Trophoblast cell (in vitro differentiated cells and primary cell): ENCODE data around the gene SORCS1.
"Not testable (repeated sequence)": the region's sequence is repeated elsewhere in the genome, so short reads cannot be mapped to it uniquely, and the experiment has no call there.

Experiments
- DNase-seq, 2 donors: peaks; one replicate each; pipeline ENCODE4 v3.0.0-alpha.2; 2016
- H2AFZ ChIP-seq: 2 replicates; pipeline ENCODE4 v1.6.1; 2013; ENCODE audit warnings: low read length, moderate library complexity, mild to moderate bottlenecking; ENCODE audit not compliant: insufficient read depth, poor library complexity
- H2AK5ac ChIP-seq: 2 replicates; pipeline ENCODE4 v1.6.1; 2013; ENCODE audit warnings: mild to moderate bottlenecking, low read length
- H2BK120ac ChIP-seq: 2 replicates; pipeline ENCODE4 v1.6.1; 2013; ENCODE audit warnings: low read length, mild to moderate bottlenecking, moderate library complexity; ENCODE audit not compliant: insufficient read depth, poor library complexity
- H2BK12ac ChIP-seq: 2 replicates; pipeline ENCODE4 v1.6.1; 2013; ENCODE audit warnings: mild to moderate bottlenecking, low read length, moderate library complexity
- H2BK5ac ChIP-seq: 2 replicates; pipeline ENCODE4 v1.6.1; 2013; ENCODE audit warnings: low read length, low read depth, moderate library complexity, mild to moderate bottlenecking; ENCODE audit not compliant: poor library complexity
- H3K14ac ChIP-seq: 2 replicates; pipeline ENCODE4 v1.6.1; 2013; ENCODE audit warnings: mild to moderate bottlenecking, low read length
- H3K18ac ChIP-seq: 2 replicates; pipeline ENCODE4 v1.6.1; 2013; ENCODE audit warnings: mild to moderate bottlenecking, low read length
- H3K23ac ChIP-seq: 2 replicates; pipeline ENCODE4 v1.6.1; 2013; ENCODE audit warnings: low read length
- H3K27ac ChIP-seq: 2 replicates; pipeline ENCODE4 v1.5.1; 2013; ENCODE audit warnings: low read depth, mild to moderate bottlenecking, inconsistent platforms, low read length, moderate library complexity
- H3K27me3 ChIP-seq: 2 replicates; pipeline ENCODE4 v1.6.1; 2013; ENCODE audit warnings: inconsistent platforms, mild to moderate bottlenecking, low read length, moderate library complexity; ENCODE audit not compliant: insufficient read depth
- H3K36me3 ChIP-seq, 2 experiments: 1 replicate in 1 of 2; 2 replicates in 1 of 2; pipeline ENCODE4 v1.6.1; 2013; ENCODE audit warnings: low read length in 2 of 2, mild to moderate bottlenecking in 2 of 2, moderate library complexity in 1 of 2; ENCODE audit not compliant: insufficient read depth in 2 of 2, control insufficient read depth in 1 of 2
- H3K4ac ChIP-seq: 2 replicates; pipeline ENCODE4 v1.6.1; 2013; ENCODE audit warnings: low read depth, mild to moderate bottlenecking, low read length, moderate library complexity
- H3K4me1 ChIP-seq, 2 experiments: 1 replicate in 1 of 2; 2 replicates in 1 of 2; pipeline ENCODE4 v1.6.1; 2013; ENCODE audit warnings: low read length in 2 of 2, mild to moderate bottlenecking in 2 of 2, moderate library complexity in 1 of 2; ENCODE audit not compliant: insufficient read depth in 2 of 2, control insufficient read depth in 1 of 2
- H3K4me2 ChIP-seq: 2 replicates; pipeline ENCODE4 v1.6.1; 2013; ENCODE audit warnings: inconsistent platforms, mild to moderate bottlenecking, low read length, moderate library complexity
- H3K4me3 ChIP-seq: 2 replicates; pipeline ENCODE4 v1.5.1; 2013; ENCODE audit warnings: mild to moderate bottlenecking, low read depth, low read length, inconsistent platforms
- H3K79me1 ChIP-seq: one replicate; pipeline ENCODE4 v1.6.1; 2013; ENCODE audit warnings: low read length
- H3K79me2 ChIP-seq: 2 replicates; pipeline ENCODE4 v1.6.1; 2013; ENCODE audit warnings: low read length, mild to moderate bottlenecking; ENCODE audit not compliant: control insufficient read depth, insufficient read depth, poor library complexity
- H3K9ac ChIP-seq: 2 replicates; pipeline ENCODE4 v1.6.1; 2013; ENCODE audit warnings: mild to moderate bottlenecking, low read length
- H3K9me3 ChIP-seq: 2 replicates; pipeline ENCODE4 v1.6.1; 2013; ENCODE audit warnings: low read depth, mild to moderate bottlenecking, control low read depth, inconsistent platforms, low read length; ENCODE audit not compliant: insufficient read depth
- H4K12ac ChIP-seq: 2 replicates; pipeline ENCODE4 v1.6.1; 2013; ENCODE audit warnings: low read depth, mild to moderate bottlenecking, low read length, moderate library complexity
- H4K8ac ChIP-seq: 2 replicates; pipeline ENCODE4 v1.6.1; 2013; ENCODE audit warnings: low read depth, mild to moderate bottlenecking, low read length, moderate library complexity
- H4K91ac ChIP-seq: one replicate; pipeline ENCODE4 v1.6.1; 2013; ENCODE audit warnings: low read depth, mild to moderate bottlenecking, low read length, moderate library complexity
- WGBS: extraction: QIAGEN DNeasy Blood & Tissue Kit; methylation state at CpG from one replicate; pipeline ENCODE4 v1.1.7; 2013; ENCODE audit warnings: missing lambda C conversion rate; ENCODE audit not compliant: insufficient read length, insufficient coverage; ENCODE audit errors: extremely low coverage; 5-methylcytosine and 5-hydroxymethylcytosine counted together

SORCS1 gene

GRCh38 chr10:106931159-106931852, 233.2 kb downstream of the SORCS1 start:
- no peak overlapping the region for H3K4ac ChIP-seq
- no peak overlapping the region for H3K18ac ChIP-seq
- no peaks in the 10 kb centered on the region for H3K27me3 ChIP-seq
- no peaks in the 10 kb centered on the region for H3K4me1 ChIP-seq
- H4K12ac ChIP-seq: no peak overlapping the region
- H4K91ac ChIP-seq: no peak overlapping the region
- H3K4me2 ChIP-seq: no peak overlapping the region
- H2BK12ac ChIP-seq: no peak overlapping the region
- H2BK120ac ChIP-seq: no peak overlapping the region
- no peak overlapping the region for H3K9ac ChIP-seq
- no peak overlapping the region for H3K23ac ChIP-seq
- no peaks in the 10 kb centered on the region for H3K9me3 ChIP-seq
- H3K79me2 ChIP-seq: no peaks in the 10 kb centered on the region
- H4K8ac ChIP-seq: no peak overlapping the region
- no peaks in the 10 kb centered on the region for H3K36me3 ChIP-seq
- no peak overlapping the region for H2AK5ac ChIP-seq
- no CpG with 5 or more reads among the region's 5 CpGs for WGBS
- DNase-seq: no peak
- no peak overlapping the region for H3K27ac ChIP-seq
- H3K4me3 ChIP-seq: no peak overlapping the region
- H3K79me1 ChIP-seq: no peaks in the 10 kb centered on the region
- no peak overlapping the region for H2BK5ac ChIP-seq
- H2AFZ ChIP-seq: no peak overlapping the region
- no peak overlapping the region for H3K14ac ChIP-seq

GRCh38 chr10:106930751-106931150, 233.8 kb downstream of the SORCS1 start:
- no peaks in the 10 kb centered on the region for H3K9me3 ChIP-seq
- H4K91ac ChIP-seq: no peak overlapping the region
- H3K23ac ChIP-seq: no peak overlapping the region
- no peak overlapping the region for H3K9ac ChIP-seq
- no peak for DNase-seq
- H2BK5ac ChIP-seq: no peak overlapping the region
- H3K4me3 ChIP-seq: no peak overlapping the region
- no peak overlapping the region for H3K4me2 ChIP-seq
- H2AFZ ChIP-seq: no peak overlapping the region
- H4K8ac ChIP-seq: no peak overlapping the region
- no peak overlapping the region for H2AK5ac ChIP-seq
- no peak overlapping the region for H3K14ac ChIP-seq
- H3K36me3 ChIP-seq: no peaks in the 10 kb centered on the region
- no peak overlapping the region for H4K12ac ChIP-seq
- H3K4ac ChIP-seq: no peak overlapping the region
- H3K27ac ChIP-seq: no peak overlapping the region
- no peak overlapping the region for H2BK120ac ChIP-seq
- no CpG with 5 or more reads among the region's 1 CpG for WGBS
- no peak overlapping the region for H3K18ac ChIP-seq
- H3K4me1 ChIP-seq: no peaks in the 10 kb centered on the region
- no peak overlapping the region for H2BK12ac ChIP-seq
- H3K79me1 ChIP-seq: no peaks in the 10 kb centered on the region
- H3K79me2 ChIP-seq: no peaks in the 10 kb centered on the region
- H3K27me3 ChIP-seq: no peaks in the 10 kb centered on the region

- no peak overlapping the region for H2BK12ac ChIP-seq
- no peak overlapping the region for H3K18ac ChIP-seq
- no peak overlapping the region for H2BK5ac ChIP-seq
- no peak overlapping the region for H2AFZ ChIP-seq
- no peak overlapping the region for H3K23ac ChIP-seq
- H3K4ac ChIP-seq: no peak overlapping the region
- no peak overlapping the region for H3K9ac ChIP-seq
- no CpG with 5 or more reads among the region's 6 CpGs for WGBS
- H3K27ac ChIP-seq: no peak overlapping the region
- no peaks in the 10 kb centered on the region for H3K79me1 ChIP-seq
- H3K79me2 ChIP-seq: no peaks in the 10 kb centered on the region
- H3K4me2 ChIP-seq: no peak overlapping the region
- no peak for DNase-seq
- H3K4me1 ChIP-seq: no peaks in the 10 kb centered on the region
- H2AK5ac ChIP-seq: no peak overlapping the region
- no peaks in the 10 kb centered on the region for H3K27me3 ChIP-seq
- H4K8ac ChIP-seq: no peak overlapping the region
- no peaks in the 10 kb centered on the region for H3K9me3 ChIP-seq
- no peak overlapping the region for H4K91ac ChIP-seq
- no peak overlapping the region for H3K14ac ChIP-seq
- H2BK120ac ChIP-seq: no peak overlapping the region
- no peak overlapping the region for H4K12ac ChIP-seq
- H3K36me3 ChIP-seq: no peaks in the 10 kb centered on the region
- no peak overlapping the region for H3K4me3 ChIP-seq
Observed at GRCh38 chr10:106929291-106929895, 235.1 kb downstream of the SORCS1 start.

- H3K9ac ChIP-seq, H3K27me3 ChIP-seq, H3K4ac ChIP-seq, H3K18ac ChIP-seq, H3K4me2 ChIP-seq, H3K14ac ChIP-seq, H4K12ac ChIP-seq, DNase-seq, H3K36me3 ChIP-seq, H2AFZ ChIP-seq, H3K79me2 ChIP-seq, H2AK5ac ChIP-seq, H3K23ac ChIP-seq, H3K27ac ChIP-seq, H3K79me1 ChIP-seq, H3K9me3 ChIP-seq, H3K4me1 ChIP-seq, H4K8ac ChIP-seq, H4K91ac ChIP-seq, H2BK120ac ChIP-seq, H2BK12ac ChIP-seq, H2BK5ac ChIP-seq, H3K4me3 ChIP-seq: not testable (repeated sequence)
- no CpG with 5 or more reads among the region's 33 CpGs for WGBS
Observed at GRCh38 chr10:106928151-106928550, 236.4 kb downstream of the SORCS1 start.
